Measurements from ENCODE around the gene DHX36.

DHX36 gene

DNA sequence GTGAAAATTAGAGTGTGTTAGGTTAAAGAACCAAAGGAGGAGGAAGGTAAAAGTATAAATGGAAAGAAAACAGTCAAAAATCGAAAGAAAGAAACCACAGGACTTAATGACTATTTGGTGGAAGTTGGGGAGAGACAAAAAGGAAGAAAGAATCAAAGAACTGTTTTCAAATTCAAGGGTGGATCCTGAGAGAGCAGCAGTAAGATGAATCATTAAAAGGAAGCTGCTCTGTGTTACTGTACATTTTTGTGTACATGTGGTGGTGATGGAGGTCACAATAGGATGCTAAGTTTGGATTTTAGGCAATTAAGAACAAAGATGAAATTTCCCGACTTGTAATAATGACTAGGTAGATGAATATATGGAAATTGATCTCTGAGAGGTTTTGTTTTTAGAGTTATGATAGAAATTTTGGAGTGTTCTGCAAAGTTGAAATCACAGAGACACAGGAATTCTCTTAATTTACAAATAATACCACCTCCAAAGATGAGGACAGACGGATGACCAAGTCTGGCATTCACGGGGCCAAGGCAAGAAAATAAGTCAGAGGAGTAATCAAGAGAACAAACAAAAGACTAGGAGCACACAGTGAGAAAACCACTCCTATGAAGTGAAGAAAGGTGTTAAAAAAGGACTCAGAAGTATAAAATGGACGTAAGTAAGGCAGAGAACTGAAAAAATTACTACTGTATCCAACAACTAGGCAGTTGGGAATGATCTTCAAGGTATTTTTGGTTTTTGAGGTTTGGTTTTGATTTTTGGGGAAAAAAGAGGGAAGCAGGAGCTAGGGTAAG is 7.1 kb downstream of the DHX36 start:
- TF ChIP-seq ZNF274 (IDR thresholded peaks at IDR 0.05; ENCODE audit: low read depth, low read length): no peak
- no peak overlapping the region for H3K4me3 ChIP-seq (ENCODE audit: low read length)

DNA sequence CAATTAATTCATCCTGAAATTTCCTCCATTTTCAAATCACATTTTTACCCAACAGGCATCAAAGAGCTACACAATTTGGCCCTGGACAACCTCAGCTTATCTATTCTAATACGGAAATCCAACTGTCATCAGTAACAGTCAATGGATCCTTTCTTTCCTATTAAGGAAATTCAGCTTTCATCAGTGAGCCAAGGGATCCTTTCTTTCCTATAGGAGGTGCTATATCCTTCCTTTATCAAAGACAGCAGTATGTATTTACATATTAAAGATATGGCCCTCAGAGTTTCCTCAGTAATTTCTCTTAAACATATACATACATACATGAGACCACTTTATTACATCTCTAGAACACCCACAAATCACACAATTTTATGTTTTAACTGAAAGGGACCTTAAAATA is 10.1 kb downstream of the DHX36 start:
- no peak for TF ChIP-seq ZNF274 (IDR thresholded peaks at IDR 0.05; ENCODE audit: low read depth, low read length)
- no peak overlapping the region for H3K4me3 ChIP-seq (ENCODE audit: low read length)

DNA sequence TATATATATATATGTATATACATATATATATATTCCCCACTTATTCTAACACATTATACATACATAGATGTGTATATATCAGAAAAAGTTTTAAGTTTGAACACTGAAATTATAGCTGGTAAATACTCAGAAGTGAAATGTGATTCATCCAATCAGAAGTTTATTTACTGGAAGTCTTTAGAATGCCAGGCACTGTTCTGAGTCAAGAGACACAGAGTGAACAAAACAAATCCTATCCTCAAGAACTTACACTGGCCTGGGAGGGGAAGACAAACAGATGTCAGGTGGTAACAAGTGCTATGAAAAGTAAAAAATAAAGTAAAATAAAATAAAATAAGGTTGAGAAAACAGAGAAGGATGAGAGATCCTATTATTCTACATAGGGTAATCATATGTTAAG is 13.4 kb downstream of the DHX36 start:
- no peak for TF ChIP-seq ZNF274 (IDR thresholded peaks at IDR 0.05; ENCODE audit: low read depth, low read length)

GRCh38 chr3:154307363-154307762 is 16.9 kb downstream of the DHX36 start:
- no peak for TF ChIP-seq ZNF274 (IDR thresholded peaks at IDR 0.05; ENCODE audit: low read depth, low read length)
- no peak overlapping the region for H3K4me3 ChIP-seq (ENCODE audit: low read length)

More for the DNA sequence above, 13.4 kb downstream of the DHX36 start:
- H3K4me3 ChIP-seq (ENCODE audit: low read length): no peak overlapping the region

GRCh38 chr3:154304936-154305335 is 19.4 kb downstream of the DHX36 start:
- H3K4me3 ChIP-seq (ENCODE audit: low read length): no peak overlapping the region
- TF ChIP-seq ZNF274 (IDR thresholded peaks at IDR 0.05; ENCODE audit: low read depth, low read length): no peak

DNA sequence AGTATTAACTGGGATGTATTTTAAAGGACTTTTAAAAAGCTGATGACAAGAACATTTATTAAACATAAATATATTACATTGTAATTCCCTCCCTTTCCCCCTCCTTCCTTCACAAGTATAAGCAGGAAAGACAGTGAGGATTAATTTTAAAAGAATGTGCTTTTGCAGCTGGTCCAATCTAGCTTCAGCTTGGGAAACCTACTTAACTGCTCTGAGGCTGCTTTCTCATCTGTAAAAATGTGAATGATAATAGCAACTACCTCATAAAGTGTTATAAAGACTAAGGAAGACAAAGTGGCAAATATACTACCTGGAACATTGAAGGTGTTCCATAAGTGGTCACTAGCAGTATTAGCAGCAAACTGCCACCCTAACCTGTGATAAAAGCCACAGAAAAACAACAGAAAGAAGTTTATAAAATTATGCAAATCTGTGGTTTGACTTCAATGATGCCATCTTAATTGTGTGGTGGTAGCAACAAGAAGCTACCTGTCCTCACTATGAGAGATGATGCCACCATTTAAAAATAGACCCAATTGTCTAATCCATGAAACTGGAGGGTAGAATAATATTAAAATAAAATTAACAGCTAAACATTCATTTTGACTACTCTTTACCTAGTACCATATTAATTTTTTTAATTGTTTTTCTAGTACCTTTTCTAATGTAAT is 20.0 kb downstream of the DHX36 start:
- TF ChIP-seq ZNF274 (IDR thresholded peaks at IDR 0.05; ENCODE audit: low read depth, low read length): no peak
- no peak overlapping the region for H3K4me3 ChIP-seq (ENCODE audit: low read length)

- TF ChIP-seq ZNF274 (IDR thresholded peaks at IDR 0.05; ENCODE audit: low read depth, low read length): no peak
- no peak overlapping the region for H3K4me3 ChIP-seq (ENCODE audit: low read length)
These were observed 22.7 kb downstream of the DHX36 start for GRCh38 chr3:154301561-154301960.

DNA sequence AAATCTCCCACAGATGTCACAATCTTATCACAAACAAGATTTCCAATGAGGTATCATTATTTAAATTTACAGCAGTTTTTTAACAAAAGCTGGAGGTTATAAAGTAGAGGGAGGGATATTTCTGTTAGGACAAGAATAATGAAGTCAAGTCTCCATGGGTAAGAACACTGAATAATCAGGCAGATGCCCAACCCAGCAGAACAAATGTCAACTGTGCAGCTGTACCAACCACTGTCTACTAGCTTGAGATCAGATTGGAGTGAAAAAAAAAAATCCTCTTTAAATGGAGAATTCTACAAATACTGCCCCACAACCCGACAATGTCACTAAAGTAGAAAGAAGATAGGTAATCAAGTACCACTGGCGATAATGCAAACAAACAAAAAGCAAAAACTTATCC is 30.3 kb downstream of the DHX36 start:
- no peak overlapping the region for H3K4me3 ChIP-seq (ENCODE audit: low read length)
- TF ChIP-seq ZNF274 (IDR thresholded peaks at IDR 0.05; ENCODE audit: low read depth, low read length): no peak

DNA sequence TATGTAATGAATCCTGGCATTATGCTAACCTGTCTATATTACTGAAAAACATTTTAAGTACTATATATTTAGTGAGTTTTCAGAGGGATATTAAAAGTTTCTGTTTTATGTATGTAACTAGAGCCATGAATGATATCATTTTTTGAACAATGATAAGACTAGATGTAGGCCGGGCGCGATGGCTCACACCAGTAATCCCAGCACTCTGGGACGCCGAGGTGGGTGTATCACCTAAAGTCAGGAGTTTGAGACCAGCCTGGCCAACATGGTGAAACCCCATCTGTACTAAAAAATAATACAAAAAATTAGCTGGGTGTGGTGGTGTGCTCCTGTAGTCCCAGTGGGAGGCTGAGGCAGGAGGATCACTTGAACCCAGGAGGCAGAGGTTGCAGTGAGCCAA is 34.1 kb downstream of the DHX36 start:
- no peak for TF ChIP-seq ZNF274 (IDR thresholded peaks at IDR 0.05; ENCODE audit: low read depth, low read length)
- H3K4me3 ChIP-seq (ENCODE audit: low read length): no peak overlapping the region

- no peak for TF ChIP-seq ZNF274 (IDR thresholded peaks at IDR 0.05; ENCODE audit: low read depth, low read length)
- no peak overlapping the region for H3K4me3 ChIP-seq (ENCODE audit: low read length)
These were observed 39.1 kb downstream of the DHX36 start for GRCh38 chr3:154285221-154285620.

- H3K4me3 ChIP-seq (ENCODE audit: low read length): no peak overlapping the region
- TF ChIP-seq ZNF274 (IDR thresholded peaks at IDR 0.05; ENCODE audit: low read depth, low read length): no peak
These were observed 44.1 kb downstream of the DHX36 start for GRCh38 chr3:154280161-154280560.

- no peak for TF ChIP-seq ZNF274 (IDR thresholded peaks at IDR 0.05; ENCODE audit: low read depth, low read length)
- H3K4me3 ChIP-seq (ENCODE audit: low read length): no peak overlapping the region
These were observed 48.3 kb downstream of the DHX36 start for GRCh38 chr3:154275965-154276364.

DNA sequence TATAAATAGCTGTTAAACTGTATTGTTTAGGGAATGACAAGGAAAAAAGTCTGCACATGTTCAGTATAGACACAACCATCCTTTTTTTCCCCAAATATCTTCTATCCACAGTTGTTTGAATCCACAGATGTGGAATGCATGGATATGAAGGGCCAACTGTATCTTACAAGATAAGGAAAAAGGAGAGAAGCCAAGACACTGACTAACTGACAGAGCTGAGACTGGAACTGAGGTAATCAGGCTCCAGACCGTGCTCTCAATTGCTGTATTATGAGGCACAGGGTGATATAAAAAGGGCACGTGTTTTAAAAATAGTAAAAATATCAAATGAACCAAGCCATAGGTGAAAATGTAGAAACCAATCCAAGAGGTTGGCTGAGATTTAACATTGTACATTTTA is 49.0 kb downstream of the DHX36 start:
- no peak for TF ChIP-seq ZNF274 (IDR thresholded peaks at IDR 0.05; ENCODE audit: low read depth, low read length)
- no peak overlapping the region for H3K4me3 ChIP-seq (ENCODE audit: low read length)

- no peak for TF ChIP-seq ZNF274 (IDR thresholded peaks at IDR 0.05; ENCODE audit: low read depth, low read length)
- H3K4me3 ChIP-seq (ENCODE audit: low read length): no peak overlapping the region
These were observed 49.9 kb downstream of the DHX36 start for GRCh38 chr3:154274348-154274747.

- TF ChIP-seq ZNF274 (IDR thresholded peaks at IDR 0.05; ENCODE audit: low read depth, low read length): no peak
- H3K4me3 ChIP-seq (ENCODE audit: low read length): no peak overlapping the region
These were observed 50.9 kb downstream of the DHX36 start for GRCh38 chr3:154273381-154273780.
